Type B pancreatic cell (in vitro differentiated cells): ENCODE measurements around the gene IGSF9B. TPM values are rescaled to one million over a fixed set of nuclear protein-coding genes. Genes with fewer than 3 reads are reported as not detected.

ENCODE experiments used
- DNase-seq: peaks from one replicate; pipeline ENCODE4 v3.0.0; 2021; ENCODE audit warnings: mixed read lengths; ENCODE audit not compliant: unreplicated experiment; ENCODE audit errors: extremely low spot score
- H3K27ac Mint-ChIP-seq: 2 replicates; pipeline ENCODE4 v1.8.0; 2021; ENCODE audit warnings: mild to moderate bottlenecking, mixed read lengths
- H3K27me3 Mint-ChIP-seq: 2 replicates; pipeline ENCODE4 v1.8.0; 2021; ENCODE audit warnings: mixed read lengths
- H3K36me3 Mint-ChIP-seq: 2 replicates; pipeline ENCODE4 v1.8.0; 2021; ENCODE audit warnings: mixed read lengths
- H3K4me1 Mint-ChIP-seq: one replicate; pipeline ENCODE4 v1.8.0; 2021; ENCODE audit warnings: mixed read lengths; ENCODE audit not compliant: unreplicated experiment
- H3K4me3 Mint-ChIP-seq: 2 replicates; pipeline ENCODE4 v1.8.0; 2021; ENCODE audit warnings: mild to moderate bottlenecking, mixed read lengths
- H3K9me3 Mint-ChIP-seq: 2 replicates; pipeline ENCODE4 v1.8.0; 2021; ENCODE audit warnings: mixed read lengths
- CTCF ChIP-seq: fragments of 200-600 bp; sonication (generic); conservative IDR thresholded peaks from 2 replicates; pipeline ENCODE4 v1.5.0; 2021; ENCODE audit warnings: antibody characterized with exemption, mild to moderate bottlenecking
- total RNA-seq: library from RNA; stranded (reverse); gene quantifications from 2 replicates; pipeline ENCODE4 v1.2.1, GENCODE V29; 2021; ENCODE audit warnings: low replicate concordance

The IGSF9B gene
- total RNA-seq, 1 donor from 2014 or later = 10.6 TPM

- no peak for TF ChIP-seq CTCF
- no peak for DNase-seq
- Mint-ChIP-seq H3K9me3 (no peaks in the 10 kb centered on the region), H3K36me3 (no peaks in the 10 kb centered on the region), H3K4me3 (no peak overlapping the region), H3K27ac (no peak overlapping the region), H3K4me1 (peaks cover under 1% of the 10 kb centered on the region), H3K27me3 (peaks cover 36% of the 10 kb centered on the region)
Measured at GRCh38 chr11:133889893-133890292, 66.9 kb downstream of the IGSF9B start.

GRCh38 chr11:133889188-133889587 is 67.6 kb downstream of the IGSF9B start:
- no peak for DNase-seq
- Mint-ChIP-seq H3K27me3 (peaks cover 36% of the 10 kb centered on the region), H3K4me1 (no peaks in the 10 kb centered on the region), H3K4me3 (no peak overlapping the region), H3K36me3 (no peaks in the 10 kb centered on the region), H3K9me3 (no peaks in the 10 kb centered on the region), H3K27ac (no peak overlapping the region)
- no peak for TF ChIP-seq CTCF

- TF ChIP-seq CTCF = no peak
Measured at GRCh38 chr11:133887692-133888332, 69.0 kb downstream of the IGSF9B start.

GRCh38 chr11:133886029-133886428 is 70.7 kb downstream of the IGSF9B start:
- Mint-ChIP-seq H3K27ac (no peak overlapping the region), H3K4me3 (no peak overlapping the region), H3K4me1 (no peaks in the 10 kb centered on the region), H3K36me3 (no peaks in the 10 kb centered on the region), H3K9me3 (peaks cover 5% of the 10 kb centered on the region), H3K27me3 (peaks cover 34% of the 10 kb centered on the region)
- no peak for DNase-seq
- TF ChIP-seq CTCF = no peak

More at GRCh38 chr11:133887692-133888332, 69.0 kb downstream of the IGSF9B start:
- no peak overlapping the region for H3K4me3 Mint-ChIP-seq
- H3K27me3 Mint-ChIP-seq = peaks cover 42% of the 10 kb centered on the region
- no peak overlapping the region for H3K27ac Mint-ChIP-seq
- H3K9me3 Mint-ChIP-seq = peaks cover 5% of the 10 kb centered on the region
- H3K36me3 Mint-ChIP-seq = no peaks in the 10 kb centered on the region
- H3K4me1 Mint-ChIP-seq = no peaks in the 10 kb centered on the region
- no peak for DNase-seq

- H3K27me3 Mint-ChIP-seq = peaks cover 4% of the 10 kb centered on the region
- no peak for TF ChIP-seq CTCF
- no peaks in the 10 kb centered on the region for H3K4me1 Mint-ChIP-seq
- no peaks in the 10 kb centered on the region for H3K36me3 Mint-ChIP-seq
- no peak overlapping the region for H3K4me3 Mint-ChIP-seq
- no peak for DNase-seq
- no peak overlapping the region for H3K27ac Mint-ChIP-seq
- H3K9me3 Mint-ChIP-seq = no peaks in the 10 kb centered on the region
Measured at GRCh38 chr11:133872160-133872559, 84.6 kb downstream of the IGSF9B start.
